ENCODE measurements around the gene IL10RB. TPM values are rescaled to one million over a fixed set of nuclear protein-coding genes. Genes with fewer than 3 reads are reported as not detected.

Gene IL10RB
- total RNA-seq (2013; cell fraction: nucleolus; rRNA removed) = 35.3 and 38.4 TPM in 2 replicates
- total RNA-seq (2014; rRNA removed) = 37.3 and 44.5 TPM in 2 replicates
- 30.0 and 32.4 TPM in 2 replicates for total RNA-seq (2014; rRNA removed; fragmentation: Illumina TruSeq; extraction: Trizol)
- total RNA-seq (2021) = 22.7 and 26.9 TPM in 2 replicates
- polyA plus RNA-seq (2011; ENCODE audit: low read depth) = 28.8 TPM
- 31.4 and 37.4 TPM in 2 replicates for polyA plus RNA-seq (2011; rRNA removed)
- 32.9 and 43.8 TPM in 2 replicates for polyA plus RNA-seq (2011; cell fraction: cytosol; rRNA removed)
- 13.2 and 14.8 TPM in 2 replicates for polyA plus RNA-seq (2011; cell fraction: nucleus; rRNA removed)
- polyA plus RNA-seq (2012) = 30.3 and 41.4 TPM in 2 replicates
- 27.3 and 37.5 TPM in 2 replicates for polyA plus RNA-seq (2014; fragmentation: Illumina TruSeq; extraction: Trizol)
- polyA plus RNA-seq (2014; fragmentation: Nextera tagmentation; extraction: Ambion mirVana) = 10 to 100 TPM; 15.0 to 23.3 TPM
- polyA plus RNA-seq (2014; rRNA removed) = 27.2 and 31.1 TPM in 2 replicates
- polyA plus RNA-seq (2016; fragmentation: Nextera tagmentation; extraction: Ambion mirVana) = 10 to 100 TPM; 49.8 to 55.1 TPM
- polyA minus RNA-seq (2011; rRNA and poly(A)+ RNA removed) = 43.3 and 51.9 TPM in 2 replicates
- polyA minus RNA-seq (2011; cell fraction: cytosol; rRNA and poly(A)+ RNA removed) = 15.5 and 18.2 TPM in 2 replicates
- 8.2 and 10.6 TPM in 2 replicates for polyA minus RNA-seq (2011; cell fraction: nucleus; rRNA and poly(A)+ RNA removed)
- percentile 96 among the genes with signal in this experiment for Bru-seq, nascent RNA
- percentile 98 among the genes with signal in this experiment for BruChase-seq, experiment 1, labeled RNA remaining after a 6-hour chase
- BruChase-seq, experiment 2, labeled RNA remaining after a 2-hour chase = percentile 99 among the genes with signal in this experiment
- long read RNA-seq, experiment 1, transcript IL10RB-201 (7 exons, 1,963 nt) = major isoform, 35 of 39 reads
- long read RNA-seq, experiment 1, partial matches to known transcripts = 0 of 39 reads
- long read RNA-seq, experiment 1, other reads (novel, unspliced or antisense) = 3 of 39 reads
- long read RNA-seq, experiment 2, transcript IL10RB-202 (6 exons, 786 nt) = minor isoform, 5 of 242 reads
- long read RNA-seq, experiment 2, transcript IL10RB-201 (7 exons, 1,963 nt) = major isoform, 213 of 242 reads
- long read RNA-seq, experiment 2, partial matches to known transcripts = 9 of 242 reads
- long read RNA-seq, experiment 2, other reads (novel, unspliced or antisense) = 14 of 242 reads

DNA sequence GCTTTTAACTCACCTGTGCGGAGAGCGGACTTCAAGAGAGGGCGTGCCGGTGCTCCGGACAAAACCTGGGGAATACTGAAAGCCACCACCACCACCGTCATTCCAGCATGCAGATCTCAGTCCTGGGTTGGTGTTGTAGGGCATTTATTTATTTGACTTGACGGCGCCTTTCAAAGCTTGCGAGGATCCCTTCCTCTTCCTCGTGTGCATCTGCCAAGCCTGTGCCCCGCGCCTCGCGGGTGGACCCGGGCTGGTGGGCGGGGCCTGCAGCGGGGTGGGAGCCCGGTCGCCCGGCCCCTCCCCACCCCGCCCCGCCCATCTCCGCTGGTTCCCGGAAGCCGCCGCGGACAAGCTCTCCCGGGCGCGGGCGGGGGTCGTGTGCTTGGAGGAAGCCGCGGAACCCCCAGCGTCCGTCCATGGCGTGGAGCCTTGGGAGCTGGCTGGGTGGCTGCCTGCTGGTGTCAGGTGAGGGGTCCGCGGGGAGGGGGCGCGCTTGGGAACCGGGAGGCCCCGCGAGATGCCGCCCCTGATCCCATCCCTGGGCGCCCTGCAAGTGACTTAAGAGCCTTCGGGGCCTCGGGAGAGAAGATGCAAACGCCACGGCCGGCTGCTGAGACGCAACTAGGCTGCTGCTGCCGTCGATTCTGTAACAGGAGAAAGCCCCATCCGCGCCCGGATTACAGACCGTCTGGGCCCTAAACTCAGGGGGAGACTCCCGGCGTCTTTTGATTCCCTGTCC is at the start of gene IL10RB:
TSS of gene IL10RB (plus strand) at position 318 of the 739 bp plus-strand sequence. CDS start at position 417, 99 bp downstream.
- Histone ChIP-seq H3K4me3 (peak within 1 kb of the TSS; percentile 81), H3K4me1 (ENCODE audit: control insufficient read depth, insufficient read depth, low read length) (peaks cover 28% of the 10 kb centered on the region), H3K9me3 (replicated peaks; ENCODE audit: control insufficient read depth, insufficient read depth, low read length) (no peaks in the 10 kb centered on the region), H3K79me2 (ENCODE audit: control insufficient read depth, insufficient read depth, low read length) (peaks cover 36% of the 10 kb centered on the region), H2AFZ (ENCODE audit: control insufficient read depth, low read depth, low read length) (no peak within 1 kb of the TSS; the same call in none of the 2 replicates), H4K20me1 (ENCODE audit: control insufficient read depth, insufficient read depth) (no peaks in the 10 kb centered on the region), H3K4me2 (ENCODE audit: control insufficient read depth, insufficient read depth) (peak within 1 kb of the TSS; percentile 93), H3K27ac (ENCODE audit: control insufficient read depth, insufficient read depth) (peak within 1 kb of the TSS; percentile 96), H3K36me3 (ENCODE audit: control insufficient read depth in 2 of 2, insufficient read depth in 2 of 2, low read length in 1 of 2) (peaks cover 4 to 16% of the 10 kb centered on the region in 2 experiments), H3K27me3 (replicated peaks in 1 of 2; ENCODE audit: control insufficient read depth in 2 of 2, insufficient read depth in 2 of 2, low read length in 1 of 2) (no peaks in the 10 kb centered on the region), H3K9ac (ENCODE audit: control insufficient read depth, insufficient read depth, low read length) (peak within 1 kb of the TSS; percentile 48)
- ChIA-PET RAD21 (ENCODE audit: unreplicated experiment) (interaction anchor here (0.8 to 4.3 kb wide), 13 partner anchors 11 to 169 kb away, joined by 3 to 51 read pairs (median 6); partner anchors contain the start of genes IFNAR1 and IFNAR2), CTCF (interaction anchor here (0.5 to 4.0 kb wide), 14 partner anchors 8 to 665 kb away, joined by 3 to 23 read pairs (median 5); no protein-coding TSS in a partner anchor), POLR2A (interaction anchor here (0.5 to 4.4 kb wide), 17 partner anchors 9 to 909 kb away, joined by 3 to 38 read pairs (median 5); partner anchors contain the start of gene IFNAR1), SMC1A (ENCODE audit: uncharacterized antibody, unreplicated experiment) (interaction anchor here (0.7 to 6.7 kb wide), 21 partner anchors 10 to 335 kb away, joined by 3 to 92 read pairs (median 5); partner anchors contain the start of gene IFNAR1)
- DNase-seq (ENCODE audit: low read depth, low spot score) (peak; percentile 27), FAIRE-seq (no peak), ATAC-seq (peak; percentile 72)
- in situ Hi-C loops (cut with MboI) (loop anchor here (25.0 kb wide), 1 partner anchor 1596 kb away; no protein-coding TSS in a partner anchor), intact Hi-C loops (cut with micrococcal nuclease; ENCODE audit: unreplicated experiment) (loop anchor here (2.0 to 5.0 kb wide), 4 partner anchors 35 to 116 kb away; no protein-coding TSS in a partner anchor)
- 2% methylated on average over 40 of the region's 60 CpGs for WGBS (ENCODE audit: insufficient coverage, insufficient replicate concordance, low lambda C conversion rate, missing lambda C conversion rate)
- BruUV-seq (replicated peaks) = no TSS peak
- TF ChIP-seq, protein P1, sequence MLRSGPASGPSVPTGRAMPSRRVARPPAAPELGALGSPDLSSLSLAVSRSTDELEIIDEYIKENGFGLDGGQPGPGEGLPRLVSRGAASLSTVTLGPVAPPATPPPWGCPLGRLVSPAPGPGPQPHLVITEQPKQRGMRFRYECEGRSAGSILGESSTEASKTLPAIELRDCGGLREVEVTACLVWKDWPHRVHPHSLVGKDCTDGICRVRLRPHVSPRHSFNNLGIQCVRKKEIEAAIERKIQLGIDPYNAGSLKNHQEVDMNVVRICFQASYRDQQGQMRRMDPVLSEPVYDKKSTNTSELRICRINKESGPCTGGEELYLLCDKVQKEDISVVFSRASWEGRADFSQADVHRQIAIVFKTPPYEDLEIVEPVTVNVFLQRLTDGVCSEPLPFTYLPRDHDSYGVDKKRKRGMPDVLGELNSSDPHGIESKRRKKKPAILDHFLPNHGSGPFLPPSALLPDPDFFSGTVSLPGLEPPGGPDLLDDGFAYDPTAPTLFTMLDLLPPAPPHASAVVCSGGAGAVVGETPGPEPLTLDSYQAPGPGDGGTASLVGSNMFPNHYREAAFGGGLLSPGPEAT (IDR thresholded peaks at IDR 0.05; ENCODE audit: low read depth) = no peak
- TF ChIP-seq POLR2AphosphoS2 (IDR thresholded peaks at IDR 0.05; ENCODE audit: low read depth, low read length) (peak; percentile 91), USF1 (IDR thresholded peaks at IDR 0.05; ENCODE audit: borderline replicate concordance, extremely low read length, insufficient read depth, low read depth, low read length) (no peak), IRF4 (IDR thresholded peaks at IDR 0.05; ENCODE audit: low read depth, low read length) (no peak), TBL1XR1 (IDR thresholded peaks at IDR 0.05; ENCODE audit: low read depth, low read length) (no peak), LARP7 (IDR thresholded peaks at IDR 0.05) (peak; percentile 75), HDGF (IDR thresholded peaks at IDR 0.05) (no peak), SMAD5 (IDR thresholded peaks at IDR 0.05; ENCODE audit: low read depth) (no peak), SMARCA5 (IDR thresholded peaks at IDR 0.05) (peak; percentile 56), MEF2B (IDR thresholded peaks at IDR 0.05; ENCODE audit: partially characterized antibody, poor library complexity, severe bottlenecking) (peak; percentile 66)
- TF ChIP-seq, protein P2, sequence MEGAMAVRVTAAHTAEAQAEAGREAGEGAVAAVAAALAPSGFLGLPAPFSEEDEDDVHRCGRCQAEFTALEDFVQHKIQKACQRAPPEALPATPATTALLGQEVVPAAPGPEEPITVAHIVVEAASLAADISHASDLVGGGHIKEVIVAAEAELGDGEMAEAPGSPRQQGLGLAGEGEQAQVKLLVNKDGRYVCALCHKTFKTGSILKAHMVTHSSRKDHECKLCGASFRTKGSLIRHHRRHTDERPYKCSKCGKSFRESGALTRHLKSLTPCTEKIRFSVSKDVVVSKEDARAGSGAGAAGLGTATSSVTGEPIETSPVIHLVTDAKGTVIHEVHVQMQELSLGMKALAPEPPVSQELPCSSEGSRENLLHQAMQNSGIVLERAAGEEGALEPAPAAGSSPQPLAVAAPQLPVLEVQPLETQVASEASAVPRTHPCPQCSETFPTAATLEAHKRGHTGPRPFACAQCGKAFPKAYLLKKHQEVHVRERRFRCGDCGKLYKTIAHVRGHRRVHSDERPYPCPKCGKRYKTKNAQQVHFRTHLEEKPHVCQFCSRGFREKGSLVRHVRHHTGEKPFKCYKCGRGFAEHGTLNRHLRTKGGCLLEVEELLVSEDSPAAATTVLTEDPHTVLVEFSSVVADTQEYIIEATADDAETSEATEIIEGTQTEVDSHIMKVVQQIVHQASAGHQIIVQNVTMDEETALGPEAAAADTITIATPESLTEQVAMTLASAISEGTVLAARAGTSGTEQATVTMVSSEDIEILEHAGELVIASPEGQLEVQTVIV (IDR thresholded peaks at IDR 0.05; ENCODE audit: borderline replicate concordance, partially characterized antibody) = no peak
